Gastrocnemius medialis (tissue), 4 donors: ENCODE data around the gene EDN1. TPM values are rescaled to one million over a fixed set of nuclear protein-coding genes. Genes with fewer than 3 reads are reported as not detected.

Source experiments
- ATAC-seq, 2 donors: fragments of 150-250 bp; one replicate each; pipeline ENCODE4 v1.9.1; 2016
- DNase-seq, 2 donors: peaks; one replicate each; pipeline ENCODE4 v3.0.0-alpha.2; 2019
- H3K27ac ChIP-seq, 4 donors: fragments of 200-600 bp; sonication (generic); 1 replicate in 1 of 4; 2 replicates in 3 of 4; pipeline ENCODE4 v1.5.1; 2016 to 2018; ENCODE audit warnings: mild to moderate bottlenecking in 2 of 4, moderate library complexity in 1 of 4
- H3K27me3 ChIP-seq, 3 donors: fragments of 200-600 bp; sonication (generic) in 2 of 3; 1 replicate in 1 of 3; 2 replicates in 2 of 3; pipeline versions ENCODE4 v1.5.1 to v1.6.0; 2016 to 2019; ENCODE audit warnings: mild to moderate bottlenecking in 1 of 3, moderate library complexity in 1 of 3
- H3K36me3 ChIP-seq, 2 donors: fragments of 200-600 bp; sonication (generic) in 1 of 2; one replicate each; pipeline ENCODE4 v1.5.1; 2017 to 2018
- H3K4me1 ChIP-seq, 2 donors: fragments of 200-600 bp; sonication (generic) in 1 of 2; one replicate each; pipeline ENCODE4 v1.5.1; 2016 to 2017; ENCODE audit warnings: mild to moderate bottlenecking in 2 of 2
- H3K4me3 ChIP-seq, 4 donors: fragments of 200-600 bp; sonication (generic) in 3 of 4; 1 replicate in 1 of 4; 2 replicates in 3 of 4; pipeline ENCODE4 v1.5.1; 2016 to 2019; ENCODE audit warnings: mild to moderate bottlenecking in 2 of 4
- H3K9me3 ChIP-seq, 3 donors: fragments of 200-600 bp; sonication (generic) in 2 of 3; 1 replicate in 1 of 3; 2 replicates in 2 of 3; pipeline ENCODE4 v1.5.1; 2016 to 2019
- POLR2A ChIP-seq, 2 donors: fragments of 450-650 bp; IDR thresholded peaks; one replicate each; pipeline ENCODE4 v1.6.1; 2017; ENCODE audit warnings: antibody characterized with exemption in 2 of 2, mild to moderate bottlenecking in 2 of 2, moderate library complexity in 2 of 2
- in situ Hi-C, 4 donors: fragments of 200-750 bp; cut with MboI; loops; one replicate each; pipeline versions ENCODE4 v1.15.0 to v1.8.0; 2017; ENCODE audit warnings: low sequenced_read_pairs in 4 of 4
- intact Hi-C: fragments of 100-400 bp; cut with DNase I; formaldehyde crosslinking; loops from one replicate; pipeline ENCODE4 v1.15.1; 2023; ENCODE audit warnings: low total_unique reads
- total RNA-seq, 4 donors: library from RNA; depleted of rRNA; stranded (reverse); fragments of >200 nt; gene quantifications; one replicate each; pipeline versions ENCODE4 v1.1.0 to v1.2.3, GENCODE V29; 2016
- TF ChIP-seq, protein P1 (sequence below), 5 experiments: fragments of 450-650 bp in 3 of 5; fragments of 200-600 bp in 2 of 5; sonication (generic) in 2 of 5; IDR thresholded peaks in 4 of 5; conservative IDR thresholded peaks in 1 of 5; 1 replicate in 4 of 5; 2 replicates in 1 of 5; pipeline ENCODE4 v1.5.1; 2016 to 2019; ENCODE audit warnings: antibody characterized with exemption in 5 of 5, mild to moderate bottlenecking in 3 of 5, moderate library complexity in 3 of 5

Gene EDN1
- total RNA-seq, 4 donors from 2014 or later = 7.4 to 12.0 (median 9.3) TPM

DNA sequence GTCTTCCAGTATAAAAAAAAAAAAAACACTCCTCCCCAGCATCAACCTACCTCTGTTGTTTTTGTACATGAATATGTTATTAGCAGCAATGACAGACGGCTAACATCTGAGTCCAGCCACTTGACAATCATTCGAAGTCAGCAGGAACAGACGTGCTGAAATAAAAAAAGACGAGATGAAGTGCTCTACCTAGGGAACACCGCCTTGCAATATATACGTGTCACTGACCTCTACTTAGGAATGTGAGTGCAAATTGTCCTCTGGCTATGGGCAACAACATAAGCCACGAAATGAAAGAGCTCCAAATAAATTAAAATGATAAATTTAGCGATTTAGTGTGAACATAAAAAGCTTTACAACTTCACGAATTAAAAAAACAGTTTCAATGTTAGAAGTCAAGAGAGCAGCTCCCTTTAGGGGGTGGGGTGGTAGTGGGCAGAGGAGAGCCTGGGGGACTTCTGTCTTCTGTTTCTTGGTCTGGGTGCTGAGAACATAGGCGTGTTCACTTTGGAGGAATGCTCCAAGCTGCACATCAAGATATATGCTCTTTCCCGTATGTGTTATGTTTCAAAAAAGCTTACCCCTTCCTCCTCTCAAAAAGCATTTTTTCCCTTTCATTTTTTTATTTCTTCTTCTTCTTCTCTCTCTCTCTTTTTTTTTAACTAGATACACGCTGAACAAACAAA, 23.3 kb downstream of the EDN1 start:
- DNase-seq = no peak
- in situ Hi-C loops = loop anchor here in 1 of 4 donors (25.0 kb wide), 1 partner anchor 299 kb away; no protein-coding TSS in a partner anchor

DNA sequence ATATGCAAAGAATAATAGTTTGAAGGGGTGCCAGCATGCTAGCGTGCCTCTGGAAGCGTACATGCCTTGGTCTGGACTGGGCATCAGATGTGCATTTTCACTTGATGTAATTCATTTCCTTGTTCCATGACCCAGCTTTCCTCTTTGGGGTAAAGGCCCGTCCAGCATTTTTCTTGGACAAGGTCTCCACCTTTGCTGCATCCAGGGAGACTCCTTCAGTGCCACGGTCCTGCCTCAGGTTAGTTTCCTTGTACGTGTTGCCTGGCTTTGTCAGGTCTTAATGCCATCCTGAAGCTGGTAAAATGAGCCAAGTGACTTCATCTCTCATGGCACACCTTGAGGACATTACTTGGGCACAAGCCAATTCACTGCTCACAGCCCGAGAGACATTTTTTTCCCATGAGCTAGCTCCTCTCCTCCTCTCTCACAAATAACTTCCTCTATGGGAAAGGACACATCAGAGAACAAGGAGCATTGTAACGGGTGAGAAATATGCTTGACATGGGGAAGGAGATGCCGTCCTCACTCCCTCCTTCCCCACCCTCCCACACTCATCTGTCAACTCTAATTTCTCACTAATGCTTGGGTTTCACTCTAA, 23.9 kb downstream of the EDN1 start:
- TF ChIP-seq POLR2A (IDR thresholded peaks at IDR 0.05) = no peak
- TF ChIP-seq, protein P1, sequence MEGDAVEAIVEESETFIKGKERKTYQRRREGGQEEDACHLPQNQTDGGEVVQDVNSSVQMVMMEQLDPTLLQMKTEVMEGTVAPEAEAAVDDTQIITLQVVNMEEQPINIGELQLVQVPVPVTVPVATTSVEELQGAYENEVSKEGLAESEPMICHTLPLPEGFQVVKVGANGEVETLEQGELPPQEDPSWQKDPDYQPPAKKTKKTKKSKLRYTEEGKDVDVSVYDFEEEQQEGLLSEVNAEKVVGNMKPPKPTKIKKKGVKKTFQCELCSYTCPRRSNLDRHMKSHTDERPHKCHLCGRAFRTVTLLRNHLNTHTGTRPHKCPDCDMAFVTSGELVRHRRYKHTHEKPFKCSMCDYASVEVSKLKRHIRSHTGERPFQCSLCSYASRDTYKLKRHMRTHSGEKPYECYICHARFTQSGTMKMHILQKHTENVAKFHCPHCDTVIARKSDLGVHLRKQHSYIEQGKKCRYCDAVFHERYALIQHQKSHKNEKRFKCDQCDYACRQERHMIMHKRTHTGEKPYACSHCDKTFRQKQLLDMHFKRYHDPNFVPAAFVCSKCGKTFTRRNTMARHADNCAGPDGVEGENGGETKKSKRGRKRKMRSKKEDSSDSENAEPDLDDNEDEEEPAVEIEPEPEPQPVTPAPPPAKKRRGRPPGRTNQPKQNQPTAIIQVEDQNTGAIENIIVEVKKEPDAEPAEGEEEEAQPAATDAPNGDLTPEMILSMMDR (IDR thresholded peaks at IDR 0.05 in 4 of 5, conservative IDR thresholded peaks at IDR 0.05 in 1 of 5) = no peak

More for the DNA sequence above, 23.3 kb downstream of the EDN1 start:
- H3K4me1 ChIP-seq = no peaks in the 10 kb centered on the region
- TF ChIP-seq POLR2A (IDR thresholded peaks at IDR 0.05) = no peak
- TF ChIP-seq, protein P1 (IDR thresholded peaks at IDR 0.05 in 4 of 5, conservative IDR thresholded peaks at IDR 0.05 in 1 of 5) = no peak
- no peak for ATAC-seq
- intact Hi-C loops = no loop called here
- no peaks in the 10 kb centered on the region for H3K27me3 ChIP-seq
- no peaks in the 10 kb centered on the region for H3K36me3 ChIP-seq
- H3K9me3 ChIP-seq = no peaks in the 10 kb centered on the region
- no peak overlapping the region for H3K27ac ChIP-seq
- H3K4me3 ChIP-seq = no peak overlapping the region

DNA sequence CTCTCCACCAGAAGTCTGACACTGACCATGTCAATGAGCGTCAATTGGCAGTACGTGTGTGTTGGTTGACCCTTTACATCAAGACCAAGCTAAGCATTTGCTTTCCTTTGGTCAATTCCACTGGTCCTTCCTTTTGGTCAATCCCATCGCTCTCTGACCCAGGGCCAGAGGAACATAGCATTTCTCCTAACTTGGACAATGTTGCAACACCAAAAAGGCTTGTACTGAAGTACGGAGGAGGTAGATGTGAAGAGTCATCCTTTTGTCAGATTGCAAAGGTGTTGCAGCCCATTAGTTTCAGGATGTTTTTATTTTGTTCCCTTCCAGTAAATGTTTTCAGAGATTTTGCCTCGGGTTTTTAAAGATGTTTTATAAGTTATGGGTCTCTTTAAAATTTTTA, 24.6 kb downstream of the EDN1 start:
- intact Hi-C loops = no loop called here
- DNase-seq = no peak
- in situ Hi-C loops = loop anchor here in 1 of 4 donors (25.0 kb wide), 1 partner anchor 298 kb away; no protein-coding TSS in a partner anchor
- no peaks in the 10 kb centered on the region for H3K36me3 ChIP-seq
- no peaks in the 10 kb centered on the region for H3K9me3 ChIP-seq
- H3K27me3 ChIP-seq = no peaks in the 10 kb centered on the region
- no peak overlapping the region for H3K4me3 ChIP-seq
- H3K4me1 ChIP-seq = no peaks in the 10 kb centered on the region
- ATAC-seq = no peak
- H3K27ac ChIP-seq = no peak overlapping the region
- TF ChIP-seq, protein P1 (IDR thresholded peaks at IDR 0.05 in 4 of 5, conservative IDR thresholded peaks at IDR 0.05 in 1 of 5) = no peak
- no peak for TF ChIP-seq POLR2A (IDR thresholded peaks at IDR 0.05)

More for the DNA sequence above, 23.9 kb downstream of the EDN1 start:
- Histone ChIP-seq H3K4me3 (no peak overlapping the region), H3K27ac (no peak overlapping the region), H3K9me3 (no peaks in the 10 kb centered on the region), H3K4me1 (no peaks in the 10 kb centered on the region), H3K27me3 (no peaks in the 10 kb centered on the region), H3K36me3 (no peaks in the 10 kb centered on the region)
- in situ Hi-C loops = loop anchor here in 1 of 4 donors (25.0 kb wide), 1 partner anchor 298 kb away; no protein-coding TSS in a partner anchor
- ATAC-seq = no peak
- no peak for DNase-seq
- intact Hi-C loops = no loop called here

DNA sequence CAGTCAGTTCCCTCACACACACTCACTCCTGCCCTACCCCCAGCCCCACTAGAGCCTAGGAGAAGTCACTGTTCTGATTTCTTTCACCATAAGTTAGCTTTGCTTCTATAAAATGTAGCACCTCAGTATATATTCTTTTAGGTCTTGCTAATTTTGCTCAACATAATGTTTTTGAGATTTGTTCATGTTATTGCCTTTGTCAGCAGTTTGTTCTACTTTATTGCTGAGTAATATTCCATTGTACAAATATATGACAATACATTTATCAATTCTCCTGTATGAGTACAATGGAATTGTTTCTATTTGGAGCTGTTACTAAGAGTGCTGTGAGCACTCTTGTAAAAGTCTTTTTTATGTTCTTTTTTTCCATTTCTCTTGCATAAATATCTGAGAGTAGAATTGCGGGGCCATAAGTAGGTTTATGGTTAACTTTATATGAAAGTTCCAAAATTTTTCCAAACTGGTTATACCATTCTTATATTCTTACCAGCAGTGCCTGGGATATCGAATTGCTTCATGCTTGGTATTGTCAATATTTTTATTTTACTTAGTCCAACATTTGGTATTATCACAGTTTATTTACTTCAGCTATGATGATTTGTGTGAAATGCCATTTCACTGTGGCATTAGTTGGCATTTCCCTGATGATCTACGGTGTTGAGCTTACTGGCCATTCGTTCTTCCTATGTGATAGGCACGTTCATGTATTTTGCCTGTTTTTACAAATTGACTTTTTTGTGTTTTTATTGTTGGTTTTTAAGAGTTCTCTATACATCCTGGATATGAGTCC, 25.3 kb downstream of the EDN1 start:
- Histone ChIP-seq H3K27ac (no peak overlapping the region), H3K27me3 (no peaks in the 10 kb centered on the region), H3K4me1 (no peaks in the 10 kb centered on the region), H3K9me3 (no peaks in the 10 kb centered on the region), H3K36me3 (no peaks in the 10 kb centered on the region), H3K4me3 (no peak overlapping the region)
- intact Hi-C loops = no loop called here
- in situ Hi-C loops = loop anchor here in 1 of 4 donors (25.0 kb wide), 1 partner anchor 297 kb away; no protein-coding TSS in a partner anchor
- ATAC-seq (no peak), DNase-seq (no peak)
- TF ChIP-seq POLR2A (IDR thresholded peaks at IDR 0.05) = no peak
- TF ChIP-seq, protein P1 (IDR thresholded peaks at IDR 0.05 in 4 of 5, conservative IDR thresholded peaks at IDR 0.05 in 1 of 5) = no peak
